Measurements from ENCODE around the gene PCIF1.
"Not testable (repeated sequence)": the region's sequence is repeated elsewhere in the genome, so short reads cannot be mapped to it uniquely, and the experiment has no call there.

The PCIF1 gene

GRCh38 chr20:45947110-45947866 is 12.8 kb downstream of the PCIF1 start:
- no peak for DNase-seq (ENCODE audit: low spot score)

GRCh38 chr20:45948261-45948733 is 13.8 kb downstream of the PCIF1 start:
- DNase-seq (ENCODE audit: low spot score), result no peak

GRCh38 chr20:45948742-45949541 is 14.5 kb downstream of the PCIF1 start:
- no peak for DNase-seq (ENCODE audit: low spot score)

- no peak for DNase-seq (ENCODE audit: low spot score)
These were observed 15.3 kb downstream of the PCIF1 start for GRCh38 chr20:45949542-45950329.

GRCh38 chr20:45950330-45950646 is 15.8 kb downstream of the PCIF1 start:
- DNase-seq (ENCODE audit: low spot score), result no peak

- no peak for DNase-seq (ENCODE audit: low spot score)
These were observed 17.7 kb downstream of the PCIF1 start for GRCh38 chr20:45951925-45952834.

- no peak for DNase-seq (ENCODE audit: low spot score)
These were observed 18.4 kb downstream of the PCIF1 start for GRCh38 chr20:45952861-45953260.

GRCh38 chr20:45953672-45954071 is 19.2 kb downstream of the PCIF1 start:
- DNase-seq (ENCODE audit: low spot score), result no peak

GRCh38 chr20:45956326-45956725 is 21.8 kb downstream of the PCIF1 start:
- DNase-seq (ENCODE audit: low spot score), result not testable (repeated sequence)

GRCh38 chr20:45957021-45957941 is 22.8 kb downstream of the PCIF1 start:
- no peak for DNase-seq (ENCODE audit: low spot score)

GRCh38 chr20:45958593-45958992 is 24.1 kb downstream of the PCIF1 start:
- DNase-seq (ENCODE audit: low spot score), result no peak

- no peak for DNase-seq (ENCODE audit: low spot score)
These were observed 24.6 kb downstream of the PCIF1 start for GRCh38 chr20:45959126-45959525.

- DNase-seq (ENCODE audit: low spot score), result no peak
These were observed 25.6 kb downstream of the PCIF1 start for GRCh38 chr20:45959956-45960630.

- DNase-seq (ENCODE audit: low spot score), result no peak
These were observed 27.7 kb downstream of the PCIF1 start for GRCh38 chr20:45962031-45962755.

GRCh38 chr20:45963059-45964005 is 28.8 kb downstream of the PCIF1 start:
- DNase-seq (ENCODE audit: low spot score), result peak; percentile 55

- DNase-seq (ENCODE audit: low spot score), result no peak
These were observed 29.5 kb downstream of the PCIF1 start for GRCh38 chr20:45964006-45964400.

GRCh38 chr20:45965169-45966002 is 30.9 kb downstream of the PCIF1 start:
- DNase-seq (ENCODE audit: low spot score), result no peak
